Stimulated activated CD4-positive, alpha-beta T cell treated with anti-CD3 and anti-CD28 coated beads, Interleukin-2, amount 100 ng/mL, for 24 hours (primary cell): ENCODE measurements around the gene ZFYVE27.

Experiments used
- DNase-seq, 2 donors: peaks; one replicate each; pipeline ENCODE4 v3.0.0-alpha.2; 2020

The ZFYVE27 gene

GRCh38 chr10:97748116-97748515 is 11.2 kb downstream of the ZFYVE27 start:
- DNase-seq = no peak

GRCh38 chr10:97752956-97753355 is 16.0 kb downstream of the ZFYVE27 start:
- no peak for DNase-seq

- DNase-seq = no peak
Observed at GRCh38 chr10:97754726-97755125, 17.8 kb downstream of the ZFYVE27 start.

- DNase-seq = no peak
Observed at GRCh38 chr10:97755718-97756117, 18.8 kb downstream of the ZFYVE27 start.

- DNase-seq = no peak
Observed at GRCh38 chr10:97757471-97757870, 20.5 kb downstream of the ZFYVE27 start.

GRCh38 chr10:97759158-97759887 is 22.4 kb downstream of the ZFYVE27 start:
- DNase-seq = peak; percentile 59 to 64

- DNase-seq = no peak
Observed at GRCh38 chr10:97759946-97760345, 23.0 kb downstream of the ZFYVE27 start.

- DNase-seq = no peak
Observed at GRCh38 chr10:97760461-97761257, 23.7 kb downstream of the ZFYVE27 start.

- DNase-seq = no peak
Observed at GRCh38 chr10:97761331-97761865, 24.5 kb downstream of the ZFYVE27 start.

GRCh38 chr10:97762056-97762455 is 25.1 kb downstream of the ZFYVE27 start:
- no peak for DNase-seq

- DNase-seq = no peak
Observed at GRCh38 chr10:97762816-97763215, 25.9 kb downstream of the ZFYVE27 start.

- DNase-seq = no peak
Observed at GRCh38 chr10:97763411-97763810, 26.5 kb downstream of the ZFYVE27 start.

GRCh38 chr10:97763947-97764346 is 27.0 kb downstream of the ZFYVE27 start:
- no peak for DNase-seq

- DNase-seq = no peak
Observed at GRCh38 chr10:97764519-97764931, 27.6 kb downstream of the ZFYVE27 start.

GRCh38 chr10:97765201-97765600 is 28.3 kb downstream of the ZFYVE27 start:
- DNase-seq = no peak

- DNase-seq = no peak
Observed at GRCh38 chr10:97766106-97766810, 29.3 kb downstream of the ZFYVE27 start.

- no peak for DNase-seq
Observed at GRCh38 chr10:97766996-97767924, 30.3 kb downstream of the ZFYVE27 start.

GRCh38 chr10:97768322-97769315 is 31.7 kb downstream of the ZFYVE27 start:
- DNase-seq = no peak

- DNase-seq = no peak
Observed at GRCh38 chr10:97770255-97770654, 33.3 kb downstream of the ZFYVE27 start.

GRCh38 chr10:97771055-97771891 is 34.3 kb downstream of the ZFYVE27 start:
- peak in 1 of 2 donors; percentile 24 for DNase-seq
